ENCODE results near the gene RABEPK.

RABEPK gene

GRCh38 chr9:125241000-125241862 lies 40.9 kb downstream of the RABEPK start, which contains the start of gene HSPA5:
Gene HSPA5 (minus strand): TSS chr9:125241343. CDS start chr9:125241126, 217 bp downstream.
- no peak; the same call in 1 of the 2 replicates for TF ChIP-seq CTCF (IDR thresholded peaks at IDR 0.05)

GRCh38 chr9:125241863-125242739 lies 41.8 kb downstream of the RABEPK start:
- TF ChIP-seq CTCF (IDR thresholded peaks at IDR 0.05): no peak

- TF ChIP-seq CTCF (IDR thresholded peaks at IDR 0.05): no peak
Observed at GRCh38 chr9:125243792-125244260, 43.5 kb downstream of the RABEPK start.

GRCh38 chr9:125246261-125246667 lies 45.9 kb downstream of the RABEPK start:
- no peak for TF ChIP-seq CTCF (IDR thresholded peaks at IDR 0.05)

GRCh38 chr9:125254231-125254630 lies 53.9 kb downstream of the RABEPK start:
- TF ChIP-seq CTCF (IDR thresholded peaks at IDR 0.05): no peak

GRCh38 chr9:125255781-125256391 lies 55.5 kb downstream of the RABEPK start:
- TF ChIP-seq CTCF (IDR thresholded peaks at IDR 0.05): peak; percentile 41; the same call in 1 of the 2 replicates

GRCh38 chr9:125258160-125258785 lies 57.9 kb downstream of the RABEPK start:
- TF ChIP-seq CTCF (IDR thresholded peaks at IDR 0.05): no peak

All from LNCAP (cell line).